Forelimb muscle (tissue), 1 donor: Measurements from ENCODE around the gene PRKCE. TPM values are rescaled to one million over a fixed set of nuclear protein-coding genes. Genes with fewer than 3 reads are reported as not detected.

Experiments
- DNase-seq: peaks from one replicate; pipeline ENCODE4 v3.0.0-alpha.2; 2013; ENCODE audit warnings: low read depth
- polyA plus RNA-seq: library from polyadenylated mRNA; unstranded; fragments of 120-200 nt; gene quantifications from one replicate; pipeline ENCODE4 v1.2.1, GENCODE V29; 2013; ENCODE audit not compliant: insufficient read length

The PRKCE gene
- polyA plus RNA-seq, 1 donor = 5.1 TPM

DNA sequence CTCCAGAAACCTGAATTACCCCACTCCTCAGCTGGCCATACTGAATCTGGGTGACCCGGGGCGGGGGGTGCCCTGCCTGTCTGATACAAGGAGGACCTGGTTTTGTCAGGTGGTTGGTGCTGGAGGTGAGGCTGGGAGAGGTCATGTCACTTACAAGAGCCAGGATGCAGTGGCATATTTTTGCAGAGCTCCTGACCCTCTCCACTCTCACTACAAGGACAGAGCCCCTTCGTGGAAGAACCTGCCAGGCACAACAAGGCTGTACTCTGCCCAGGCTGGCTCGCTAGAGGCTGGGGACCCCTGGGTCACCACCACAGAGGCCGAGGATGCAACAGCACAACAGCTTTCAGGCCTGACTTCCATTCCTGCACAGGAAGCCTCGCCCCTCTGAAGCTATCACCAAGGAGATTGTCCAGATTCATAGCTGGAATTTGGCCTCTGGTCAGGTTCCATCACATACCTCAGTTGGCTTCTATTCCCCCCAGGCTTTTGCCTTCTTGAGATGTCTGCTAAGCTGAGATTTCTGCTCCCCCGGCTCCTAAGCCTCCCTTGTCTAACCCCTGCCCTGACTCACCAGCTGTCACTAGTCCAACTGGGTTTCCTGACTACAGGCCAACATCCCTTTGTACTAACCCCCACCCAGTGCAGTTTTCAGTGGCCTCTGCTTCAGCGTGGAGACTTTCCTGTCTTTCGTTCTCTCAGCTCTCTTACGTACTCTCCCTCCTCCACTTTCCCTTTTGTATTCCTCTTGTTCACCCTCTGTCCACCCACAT lies 513.2 kb downstream of the PRKCE start:
- no peak for DNase-seq

DNA sequence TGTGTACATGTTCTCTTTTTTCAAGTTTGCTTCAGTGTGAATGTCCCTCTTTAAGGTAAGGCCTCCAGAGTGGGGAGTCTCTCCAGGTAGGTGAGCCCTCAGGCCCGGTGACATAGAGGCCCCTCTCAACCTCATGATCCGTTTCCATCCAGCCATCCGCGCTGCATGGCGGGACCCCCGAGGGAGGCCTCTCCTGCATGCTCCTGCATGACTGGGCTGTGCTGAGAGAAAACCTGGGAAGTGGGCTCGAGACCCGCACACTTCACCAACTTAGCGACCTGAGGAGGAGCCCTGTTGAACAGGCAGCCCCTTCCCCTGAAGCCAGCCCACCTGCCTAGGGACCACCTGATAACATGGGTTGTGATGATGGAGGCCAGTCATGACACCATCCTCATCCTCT lies 514.4 kb downstream of the PRKCE start:
- no peak for DNase-seq

DNA sequence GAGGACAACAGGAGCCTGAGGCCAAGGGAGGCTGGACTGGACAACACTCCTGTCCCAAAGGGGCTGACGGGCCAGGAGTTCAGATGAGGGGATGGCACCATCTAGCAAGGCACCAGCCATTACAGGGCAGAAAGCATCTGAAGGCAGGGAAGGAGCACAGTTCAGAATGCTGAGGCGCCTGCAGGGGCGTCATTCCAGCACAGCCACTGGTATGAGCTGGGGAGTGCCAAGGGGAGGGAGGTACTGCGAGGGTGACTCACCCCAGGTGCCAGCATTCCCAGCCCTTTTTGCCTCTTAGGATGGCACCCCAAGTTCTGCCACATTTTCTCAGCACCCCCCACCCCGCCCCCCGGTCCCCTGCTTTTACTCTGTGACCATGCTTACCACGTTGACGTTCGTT lies 515.9 kb downstream of the PRKCE start:
- no peak for DNase-seq

DNA sequence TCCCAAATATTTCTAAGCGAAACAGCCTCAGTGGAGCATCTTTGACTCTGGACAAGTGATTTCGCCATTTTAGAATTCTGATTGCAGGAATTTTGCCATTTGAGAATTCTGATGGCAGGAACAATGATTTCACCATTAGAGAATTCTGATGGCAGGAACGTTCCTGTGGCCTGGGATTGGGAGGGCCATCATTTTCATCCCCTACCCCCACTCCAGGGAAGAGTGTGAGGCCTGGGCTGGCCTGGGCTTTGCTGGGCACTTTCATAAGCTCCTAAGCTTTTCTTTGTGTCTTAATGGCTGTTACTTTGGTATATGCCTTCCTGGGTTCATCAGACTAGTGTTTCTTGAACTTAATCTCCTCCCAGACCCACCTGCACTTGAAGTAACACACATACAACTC lies 516.4 kb downstream of the PRKCE start:
- no peak for DNase-seq

DNA sequence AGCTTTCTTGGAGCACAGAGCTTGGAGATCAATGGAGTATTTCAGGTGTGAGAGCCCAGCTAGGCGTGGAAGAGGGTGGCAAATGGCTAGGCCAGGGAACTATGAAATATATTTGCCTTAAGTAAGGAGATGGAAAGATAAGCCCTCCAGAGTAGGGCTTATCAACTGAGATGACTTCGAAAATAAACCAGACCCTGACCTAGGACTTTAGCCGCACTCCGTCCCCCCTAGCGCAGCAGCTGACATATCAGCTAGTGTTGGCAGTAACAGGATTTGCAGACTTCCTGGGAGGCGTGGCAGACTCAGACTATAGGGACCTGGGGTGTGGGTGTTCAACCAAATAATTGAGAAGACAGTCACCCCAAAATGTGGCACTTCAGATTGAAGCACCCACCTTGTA lies 518.0 kb downstream of the PRKCE start:
- DNase-seq = no peak

DNA sequence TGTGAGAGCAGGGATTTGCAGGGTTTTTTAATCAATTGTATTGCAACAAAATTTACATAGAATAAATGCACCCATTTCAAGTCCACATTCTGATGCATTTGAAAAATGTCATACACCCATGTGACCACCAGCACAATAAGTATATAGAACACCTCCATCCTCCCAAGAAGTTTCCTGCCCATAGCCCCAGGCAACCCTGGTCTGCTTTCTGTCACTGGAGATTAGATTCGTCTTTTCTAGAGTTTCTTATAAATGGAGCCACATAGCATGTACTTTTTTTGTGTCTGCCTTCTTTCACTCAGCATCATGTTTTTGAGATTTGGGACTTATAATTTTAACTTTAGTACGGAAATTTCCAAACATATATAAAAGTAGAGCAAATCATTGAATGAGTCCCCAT lies 518.6 kb downstream of the PRKCE start:
- no peak for DNase-seq

DNA sequence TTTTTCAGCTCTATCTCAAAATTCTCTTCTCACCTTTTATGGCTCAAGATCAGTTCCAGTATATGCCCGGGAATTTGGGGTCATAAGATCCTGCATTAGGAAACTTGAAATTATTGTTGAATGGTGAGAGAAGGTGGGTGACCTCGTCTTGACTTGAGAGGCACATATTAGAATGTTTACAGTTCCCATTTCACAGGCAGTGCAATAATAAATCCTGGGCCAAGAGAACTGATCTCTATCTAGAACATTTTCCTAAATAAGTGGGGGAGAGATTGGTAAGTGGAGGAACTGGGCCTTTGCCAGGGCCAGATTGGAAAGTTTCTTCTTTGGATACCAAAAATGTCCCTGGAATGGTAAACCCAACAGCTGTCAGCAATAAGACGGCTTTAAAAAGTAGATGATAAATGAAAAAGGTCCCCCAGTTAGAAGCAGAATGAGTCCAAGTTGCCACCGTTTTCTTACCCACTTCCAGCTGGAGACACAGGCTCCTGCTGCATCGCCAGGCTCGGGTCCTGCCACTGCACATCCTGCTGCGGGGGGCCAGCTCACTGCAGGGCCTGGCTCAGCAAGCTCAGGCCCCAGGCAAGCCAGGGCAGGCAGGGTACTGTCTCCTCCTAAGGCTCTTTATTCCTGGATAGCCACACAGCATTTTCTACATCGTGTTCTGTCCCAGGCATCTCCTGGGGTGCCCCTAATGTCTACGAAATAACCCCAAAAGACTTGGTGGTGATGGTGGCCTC lies 519.3 kb downstream of the PRKCE start:
- DNase-seq = no peak

DNA sequence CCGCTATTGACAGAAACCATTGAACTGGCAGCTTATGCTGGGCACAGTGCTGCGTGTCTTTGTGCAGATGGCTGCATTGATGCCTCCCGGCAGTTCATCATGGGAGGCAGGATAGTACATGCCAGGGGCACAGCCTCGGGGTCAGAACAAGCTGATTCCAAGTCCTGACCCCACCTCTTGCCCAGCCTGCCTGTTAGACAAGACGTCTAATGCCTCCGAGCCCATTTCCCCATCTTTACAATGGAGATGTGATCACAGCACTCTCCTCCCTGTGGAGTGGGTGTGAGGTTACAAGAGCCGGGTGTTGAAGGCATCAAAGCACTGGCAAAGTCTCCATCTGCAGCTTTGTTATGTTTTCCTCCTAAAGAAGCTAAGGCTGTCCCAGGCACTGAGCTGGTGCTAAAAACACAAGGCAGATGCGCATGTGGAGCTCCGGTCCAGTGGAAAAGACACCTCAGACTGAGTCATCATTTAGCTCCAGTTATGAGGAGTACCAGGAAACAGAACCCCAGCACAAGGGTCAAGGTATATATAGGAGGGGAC lies 520.0 kb downstream of the PRKCE start:
- DNase-seq = no peak

DNA sequence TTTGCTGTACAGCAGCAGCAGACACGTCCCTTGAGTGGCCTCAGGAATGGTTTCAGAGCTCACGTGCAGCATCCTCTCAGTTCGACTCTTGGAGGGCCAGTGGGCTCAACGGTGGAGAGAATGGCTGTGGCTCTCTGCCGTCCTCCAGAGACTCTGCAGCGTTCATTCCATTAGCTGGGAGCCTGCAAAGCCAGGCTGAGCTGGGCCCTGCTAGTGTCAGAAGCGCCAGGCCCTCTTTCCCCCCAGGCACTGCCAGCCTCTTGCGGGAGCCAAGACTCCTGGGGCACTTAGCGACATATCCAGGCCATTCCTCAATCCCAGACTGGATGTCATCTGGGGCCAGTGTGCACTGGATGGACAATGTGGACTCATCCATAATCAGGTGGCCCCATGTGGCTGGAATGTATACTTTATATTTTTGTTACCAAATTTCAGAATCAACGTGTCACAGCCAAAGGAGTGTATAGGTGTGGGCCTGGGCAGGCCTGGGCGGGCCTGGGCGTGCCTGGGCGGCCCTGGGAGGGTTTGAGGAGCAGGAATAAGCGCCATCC lies 520.6 kb downstream of the PRKCE start:
- no peak for DNase-seq

DNA sequence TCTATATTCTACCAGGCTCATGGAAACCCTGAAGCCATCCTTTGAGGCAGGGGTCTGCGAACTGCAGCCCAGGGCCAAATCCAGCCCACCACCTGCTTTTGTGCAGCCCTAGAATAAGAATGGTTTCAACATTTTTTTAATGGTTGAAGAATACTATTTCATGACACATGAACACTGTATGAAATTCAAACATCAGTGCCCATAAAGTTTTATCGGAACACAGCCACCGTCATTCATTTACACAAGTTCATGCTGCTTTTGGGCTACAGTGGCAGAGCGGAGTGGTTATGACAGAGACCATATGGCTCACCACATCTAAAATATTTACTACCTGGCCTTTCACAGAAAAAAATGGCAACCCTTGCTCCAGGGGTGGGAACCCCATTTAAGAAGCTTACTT lies 521.6 kb downstream of the PRKCE start:
- no peak for DNase-seq

DNA sequence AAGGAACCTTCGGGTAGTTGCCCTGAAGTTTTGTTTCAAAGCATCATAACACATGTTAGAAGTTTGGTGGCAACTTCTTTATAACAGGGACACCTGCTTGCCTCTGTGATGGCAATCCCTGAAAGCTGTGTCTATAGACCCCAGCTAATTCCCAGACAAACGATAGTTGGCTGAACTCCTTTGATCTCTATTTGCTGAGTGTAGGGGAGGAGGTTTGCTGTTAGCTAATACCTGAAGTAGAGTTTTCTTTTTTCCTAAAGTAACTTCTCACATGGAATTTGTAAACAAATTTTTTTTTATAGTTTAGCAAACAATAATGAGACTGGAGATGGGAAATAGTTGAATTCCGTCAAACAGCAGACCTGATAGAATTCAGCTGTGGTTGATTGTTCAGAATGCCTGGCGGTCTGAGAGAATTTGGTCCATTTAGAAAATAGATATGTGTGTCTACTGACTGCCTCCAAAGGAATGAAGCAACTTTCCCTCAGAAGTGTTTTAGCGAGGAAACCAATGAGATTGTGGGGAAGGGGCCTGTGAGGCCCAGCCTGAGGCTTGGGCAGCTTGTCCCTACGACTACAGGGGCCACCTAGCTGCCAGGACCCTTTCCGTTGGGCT lies 522.3 kb downstream of the PRKCE start:
- no peak for DNase-seq

DNA sequence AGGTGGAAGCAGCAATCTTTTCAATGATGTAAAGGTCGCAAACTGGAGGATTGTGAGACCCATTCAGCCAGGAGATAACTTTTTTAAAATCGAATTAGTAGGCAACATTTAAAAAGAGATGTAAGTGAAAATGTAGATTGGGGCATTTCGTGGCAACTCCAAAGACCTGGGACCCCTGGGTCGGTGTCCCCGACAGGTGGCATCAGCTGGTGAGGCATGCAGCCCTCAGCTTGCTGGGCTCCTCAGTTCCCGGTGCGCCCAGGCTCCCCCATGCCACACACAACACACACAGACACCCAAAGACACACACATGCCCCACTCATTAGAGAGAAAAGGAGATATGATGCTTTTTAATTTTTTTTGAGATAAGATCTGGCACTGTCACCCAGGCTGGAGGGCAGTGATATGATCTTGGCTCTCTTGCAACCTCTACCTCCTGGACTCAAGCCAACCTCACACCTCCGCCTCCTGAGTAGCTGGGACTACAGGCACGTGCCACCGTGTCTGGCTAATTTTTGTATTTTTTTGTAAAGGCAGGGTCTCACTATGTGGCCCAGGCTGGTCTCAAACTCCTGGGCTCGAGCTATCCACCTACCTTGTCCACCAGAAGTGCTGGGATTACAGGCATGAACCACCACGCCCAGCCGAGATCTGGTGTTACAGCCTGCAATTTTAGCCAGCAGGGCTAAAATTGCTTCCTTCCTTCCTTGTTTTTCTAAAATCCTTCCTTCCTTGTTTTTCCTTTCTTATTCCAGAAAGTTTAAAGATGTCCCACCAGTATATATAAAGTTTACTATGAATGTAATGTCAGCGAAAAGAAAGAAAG lies 523.1 kb downstream of the PRKCE start:
- no peak for DNase-seq

DNA sequence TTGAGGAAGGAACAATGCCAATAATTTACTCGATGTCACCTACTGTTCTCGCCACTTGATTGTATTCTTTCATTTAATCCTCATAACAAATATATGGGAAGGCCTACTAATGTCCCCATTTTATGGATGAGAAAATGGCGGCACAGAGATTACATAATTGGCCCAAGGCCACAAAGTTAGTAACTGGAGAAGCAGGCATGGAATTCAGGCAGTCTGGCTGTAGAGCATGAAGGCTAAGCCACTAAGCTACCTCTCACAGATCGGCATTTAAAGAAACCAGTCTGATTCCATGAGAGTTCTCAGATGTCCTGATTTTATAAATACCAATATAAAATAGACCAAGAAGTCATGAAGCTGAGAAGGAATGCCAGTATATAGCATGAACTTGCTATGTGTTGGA lies 523.9 kb downstream of the PRKCE start:
- no peak for DNase-seq

DNA sequence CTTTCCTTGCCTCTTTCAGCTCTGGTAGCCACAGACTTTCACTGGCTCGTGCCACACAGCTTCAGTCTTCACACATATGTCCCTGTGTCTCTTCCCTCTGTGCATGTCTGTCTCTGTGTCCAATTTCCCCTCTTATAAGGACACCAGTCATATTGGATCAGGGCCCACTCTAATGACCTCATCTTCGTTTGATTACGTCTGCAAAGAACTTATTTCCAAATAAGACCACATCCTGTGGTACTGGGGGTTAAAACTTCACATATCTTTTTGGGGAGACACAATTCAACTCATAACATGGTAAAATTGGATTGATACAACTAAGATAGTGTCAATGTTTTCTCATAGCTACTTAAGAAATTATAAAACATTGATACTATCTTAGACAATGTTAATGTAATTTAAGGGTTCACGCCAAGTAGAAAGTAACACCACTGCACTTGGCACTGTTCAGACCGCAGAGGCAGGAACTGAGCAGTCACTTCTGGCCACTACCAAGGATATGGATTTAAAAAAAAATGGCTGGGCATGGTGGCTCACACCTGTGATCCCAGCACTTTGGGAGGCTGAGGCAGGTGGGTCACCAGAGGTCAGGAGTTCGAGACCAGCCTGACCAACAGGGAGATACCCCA lies 526.1 kb downstream of the PRKCE start:
- no peak for DNase-seq

DNA sequence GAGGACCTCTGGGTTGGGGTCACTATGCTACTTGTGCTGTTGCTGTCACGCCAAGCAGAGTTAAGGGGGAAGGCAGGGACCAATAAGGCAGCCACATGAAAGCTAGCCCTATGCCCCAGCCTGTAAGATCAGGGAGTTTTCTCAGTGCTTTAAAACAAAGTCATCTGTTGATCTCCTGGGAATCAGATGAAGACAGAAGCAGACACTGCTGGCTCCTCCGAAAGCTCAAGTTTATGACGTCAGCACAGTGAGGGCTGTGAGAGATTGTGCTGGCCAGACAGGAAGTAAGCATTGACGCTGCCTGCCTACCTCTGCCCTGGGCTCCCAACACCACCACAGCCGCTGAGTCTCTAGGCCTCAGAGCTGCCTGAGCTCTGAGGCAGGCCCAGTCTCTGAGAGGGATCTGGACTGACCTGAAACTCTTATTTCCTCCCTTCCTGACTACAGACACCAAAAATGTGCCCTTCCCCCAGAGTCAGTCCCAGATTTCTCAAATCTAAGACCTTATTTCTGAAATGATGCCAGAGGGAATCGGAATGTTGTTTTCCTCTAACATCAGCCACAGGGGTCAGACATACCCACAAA lies 527.7 kb downstream of the PRKCE start:
- DNase-seq = peak; percentile 22

DNA sequence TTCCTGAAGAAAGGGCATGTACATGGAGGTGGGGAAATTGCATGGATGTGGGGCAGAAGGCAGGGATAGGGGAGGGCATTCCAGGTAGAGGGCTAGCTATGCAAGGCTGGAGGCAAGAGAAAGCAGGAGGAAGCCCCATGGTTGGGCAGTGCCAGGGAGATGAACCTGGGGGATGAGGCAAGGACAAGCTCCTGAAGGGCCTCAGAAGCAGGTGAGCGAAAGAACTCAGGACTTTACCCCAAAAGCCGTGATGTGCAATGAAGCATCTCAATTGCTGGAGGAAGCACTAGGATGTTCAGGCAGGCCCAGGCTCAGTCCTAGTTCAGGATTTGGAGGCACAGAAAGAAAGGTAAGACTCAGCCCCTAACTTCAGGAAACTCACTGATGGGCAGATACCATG lies 528.7 kb downstream of the PRKCE start:
- no peak for DNase-seq

DNA sequence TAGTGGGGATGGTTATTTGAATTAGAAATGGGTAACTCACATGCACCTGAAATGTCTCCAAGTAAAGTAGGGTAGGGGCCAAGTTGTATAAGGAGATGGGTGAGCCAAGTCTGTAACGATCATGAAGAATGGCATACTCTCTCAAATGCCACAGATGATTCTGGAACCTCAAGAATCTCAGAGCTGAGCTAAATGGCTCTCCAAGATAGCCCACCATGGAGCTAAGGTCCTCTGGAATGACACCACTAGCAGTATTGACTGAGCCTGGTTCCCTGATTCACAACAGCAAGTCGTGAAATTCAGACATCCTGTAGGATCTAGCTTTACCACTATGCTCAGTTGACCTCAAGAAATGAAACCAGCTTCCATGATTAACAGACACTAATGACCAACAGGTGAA lies 529.8 kb downstream of the PRKCE start:
- DNase-seq = no peak

DNA sequence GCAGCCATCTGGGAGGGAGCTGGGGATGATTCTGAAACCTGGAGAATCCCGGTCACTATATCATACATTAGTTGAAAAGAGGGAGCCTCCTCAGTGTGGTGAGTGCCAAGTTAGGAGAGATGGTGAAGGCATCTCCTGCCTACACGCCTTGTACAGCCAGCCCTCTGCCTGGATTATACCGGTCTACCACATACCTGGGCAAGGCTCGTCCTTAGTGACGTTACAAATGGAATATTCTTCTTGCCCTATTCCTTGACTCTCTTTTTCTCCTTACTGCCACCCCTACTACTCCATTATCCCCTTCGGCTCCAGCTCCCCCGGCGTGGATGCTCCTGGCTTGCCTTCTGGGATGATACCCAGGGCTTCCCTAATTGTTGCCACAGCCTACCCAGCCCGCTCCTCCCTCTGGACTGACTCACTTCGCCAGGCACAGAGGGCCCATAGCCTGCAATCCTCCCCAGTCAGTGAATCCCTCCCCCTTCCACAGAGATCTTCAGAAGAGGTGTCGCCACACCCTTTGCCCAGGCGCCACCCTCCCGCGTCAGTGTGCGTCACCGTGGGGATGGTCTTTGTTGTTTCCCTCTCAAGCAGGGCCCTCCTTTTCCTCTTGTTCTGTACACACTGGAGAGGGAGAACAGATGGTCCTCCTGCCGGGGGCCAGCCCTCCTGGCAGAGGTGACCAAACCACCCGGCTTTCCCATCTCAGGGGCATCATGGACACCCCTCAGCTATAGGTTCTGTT lies 530.5 kb downstream of the PRKCE start:
- DNase-seq = no peak

DNA sequence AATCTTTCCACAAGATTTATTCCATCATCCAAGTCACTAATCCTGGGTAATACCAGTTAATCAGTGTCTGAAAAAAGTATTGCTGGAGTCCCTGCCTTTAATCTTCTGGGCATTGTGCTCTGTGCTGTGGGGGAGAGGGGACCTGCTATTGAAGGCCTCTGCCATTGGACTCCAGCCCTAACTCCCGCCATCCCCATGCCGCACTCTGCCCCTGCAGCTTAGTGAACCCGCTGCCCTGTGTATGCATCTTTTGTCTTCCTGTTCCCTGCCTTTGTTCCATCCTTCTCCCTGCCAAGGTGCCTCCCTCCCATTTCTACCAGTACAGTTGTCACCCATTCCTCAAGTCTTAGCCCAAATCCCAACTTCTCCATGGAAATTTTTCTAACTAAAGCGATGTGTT lies 532.0 kb downstream of the PRKCE start:
- no peak for DNase-seq
